Activated T-helper 9 cell treated with anti-CD3 and anti-CD28 coated beads, Interleukin-2, amount 50 U/mL, for 16 hours (primary cell): ENCODE data around the gene TUBGCP2.

Experiments
- DNase-seq: peaks from one replicate; pipeline ENCODE4 v3.0.0-alpha.2; 2020; ENCODE audit warnings: low read depth

TUBGCP2 gene

GRCh38 chr10:133229265-133230043, 79.2 kb downstream of the TUBGCP2 start:
- DNase-seq = no peak
